Urothelium cell line (cell line): Measurements from ENCODE around the gene CPED1.
"Not testable (repeated sequence)": the region's sequence is repeated elsewhere in the genome, so short reads cannot be mapped to it uniquely, and the experiment has no call there.

Experiments used
- DNase-seq: peaks from one replicate; pipeline ENCODE4 v3.0.0; 2011; ENCODE audit warnings: low spot score, mixed read lengths
- FAIRE-seq: peaks from 2 replicates; lab custom pipeline; 2011; peaks lifted over from hg19 to GRCh38; lab: Jason Lieb, UNC

The CPED1 gene

DNA sequence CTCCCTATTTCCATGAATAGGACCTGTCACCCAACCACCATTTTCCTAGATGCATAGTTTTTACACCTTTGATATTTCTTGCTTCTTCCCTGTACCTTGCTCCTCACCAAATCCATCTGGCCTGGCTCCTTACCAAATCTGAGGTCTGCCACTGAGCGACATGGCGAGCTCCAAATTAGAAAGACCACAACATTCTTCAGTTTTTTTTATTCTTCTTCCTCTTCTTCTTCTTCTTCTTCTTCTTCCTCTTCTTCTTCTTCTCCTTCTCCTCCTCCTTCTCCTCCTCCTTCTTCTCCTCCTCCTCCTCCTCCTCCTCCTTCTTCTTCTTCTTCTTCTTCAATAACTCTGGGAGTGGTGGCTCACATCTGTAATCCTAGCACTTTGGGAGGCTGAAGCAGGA lies 7.1 kb downstream of the CPED1 start:
- FAIRE-seq (no peak), DNase-seq (no peak)

DNA sequence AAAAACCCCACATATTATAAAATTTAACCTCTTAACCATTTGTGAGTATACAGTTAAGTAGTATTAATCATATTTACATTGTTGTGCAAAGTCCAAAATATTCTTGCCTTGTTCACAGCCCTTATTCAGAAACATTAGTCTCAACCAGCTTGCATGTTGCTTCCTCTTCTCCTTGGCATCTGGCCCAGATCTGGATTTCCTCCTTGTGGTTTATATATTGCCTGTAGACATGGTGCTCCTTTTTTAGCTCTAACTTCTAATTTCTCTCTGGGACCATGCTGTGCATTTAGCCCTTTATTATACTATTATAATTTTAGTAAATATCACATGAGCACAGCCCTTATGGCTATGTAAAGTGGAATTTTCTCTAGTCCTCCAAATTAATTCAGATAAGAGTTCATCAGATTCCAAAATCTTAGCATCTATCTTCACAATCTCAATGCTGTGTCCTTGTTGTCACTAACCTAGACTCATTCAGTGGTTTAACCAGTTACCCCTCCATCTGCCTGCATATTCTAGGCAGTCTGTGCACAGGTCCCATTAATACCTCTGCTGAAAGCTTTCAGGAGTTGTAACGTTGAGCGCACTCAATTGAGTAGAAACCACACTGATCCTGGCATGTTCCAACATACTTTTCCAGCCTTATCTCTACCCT lies 7.9 kb downstream of the CPED1 start:
- no peak for FAIRE-seq
- no peak for DNase-seq

DNA sequence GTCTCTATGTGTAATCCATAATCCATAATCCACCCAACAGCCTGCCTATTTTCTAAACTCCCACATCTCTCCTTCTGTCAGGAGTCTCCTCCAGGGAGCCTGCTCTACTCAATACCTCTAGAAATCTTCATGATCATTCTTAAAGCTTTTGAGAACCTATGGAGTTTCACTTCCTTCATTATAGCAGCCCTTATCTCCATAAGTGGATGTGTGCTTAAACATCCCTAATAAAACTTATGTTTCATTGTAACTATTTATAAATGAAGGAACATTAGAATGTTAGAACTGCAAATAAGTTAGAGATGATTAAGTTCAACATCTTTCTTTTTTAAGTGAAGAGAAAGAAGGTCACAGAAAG lies 8.5 kb downstream of the CPED1 start:
- DNase-seq (no peak), FAIRE-seq (no peak)

DNA sequence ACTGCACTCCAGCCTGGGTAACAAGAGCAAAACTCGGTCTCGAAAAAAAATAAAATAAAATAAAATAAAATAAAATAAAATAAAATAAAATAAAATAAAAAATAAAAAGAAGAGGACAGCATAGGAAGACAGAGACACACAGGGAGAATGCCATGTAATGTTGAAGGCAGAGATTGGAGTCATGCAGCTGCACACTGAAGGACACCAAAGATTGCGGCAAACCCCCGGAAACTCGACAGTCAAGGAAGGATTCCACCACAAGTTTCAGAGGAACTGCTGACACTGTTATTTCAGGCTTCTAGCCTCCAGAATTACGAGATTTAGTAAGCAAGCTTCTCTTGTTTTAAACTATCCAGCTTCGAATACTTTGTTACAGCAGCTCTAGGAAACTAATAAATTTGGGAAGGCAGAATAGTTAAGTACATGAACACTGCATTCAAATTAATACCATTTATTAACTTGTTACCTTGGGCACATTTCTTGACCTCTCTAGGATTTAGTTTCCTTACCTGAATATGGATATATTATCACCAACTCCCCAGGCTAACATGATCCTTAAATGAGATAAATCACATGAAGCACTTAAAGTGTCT lies 9.5 kb downstream of the CPED1 start:
- FAIRE-seq (no peak), DNase-seq (no peak)

DNA sequence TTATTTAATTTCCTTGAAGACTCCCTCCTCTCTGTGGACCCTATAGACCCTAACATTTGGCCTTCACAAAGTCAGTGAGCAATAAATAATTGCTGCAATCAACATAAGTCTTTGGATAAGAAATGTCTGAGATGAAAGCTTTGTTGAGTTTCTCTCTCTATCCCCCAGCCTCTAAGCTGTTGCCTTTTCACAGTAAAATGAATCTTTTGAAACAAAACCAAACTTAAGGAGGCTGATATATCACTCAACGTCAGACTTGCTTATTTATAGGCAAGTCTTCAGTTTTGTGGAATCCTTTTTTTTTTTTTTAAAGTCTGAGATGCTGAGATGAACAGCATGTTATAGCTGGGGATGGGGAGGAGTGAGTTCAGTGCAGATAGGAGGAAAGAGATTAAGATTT lies 10.0 kb downstream of the CPED1 start:
- FAIRE-seq (no peak), DNase-seq (no peak)

DNA sequence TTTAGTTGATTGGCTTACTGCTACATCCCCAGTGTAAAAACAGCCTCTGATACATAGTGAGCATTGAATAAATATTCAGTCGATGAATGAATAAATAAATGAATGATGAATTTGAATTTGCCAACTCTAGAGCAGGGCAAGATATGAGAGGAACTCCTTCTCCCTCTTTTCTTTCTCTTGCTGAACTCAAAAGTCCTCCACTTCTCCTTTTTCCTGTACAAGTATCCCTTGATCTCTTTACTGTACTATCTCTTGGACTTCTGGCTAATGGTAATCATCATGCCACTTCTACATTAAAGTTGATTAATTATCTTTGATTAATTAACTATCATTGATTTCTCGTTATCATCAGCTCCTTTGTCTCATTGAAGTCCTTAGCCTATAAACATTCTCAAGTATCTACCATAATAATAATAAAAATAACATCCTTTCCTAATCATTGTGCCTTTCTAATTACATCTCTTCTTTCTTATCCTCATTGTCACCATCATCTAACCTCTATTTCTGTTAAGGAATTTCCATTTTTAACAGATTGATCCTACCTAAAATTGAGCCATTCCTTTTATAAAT lies 10.6 kb downstream of the CPED1 start:
- no peak for FAIRE-seq
- DNase-seq, result no peak

DNA sequence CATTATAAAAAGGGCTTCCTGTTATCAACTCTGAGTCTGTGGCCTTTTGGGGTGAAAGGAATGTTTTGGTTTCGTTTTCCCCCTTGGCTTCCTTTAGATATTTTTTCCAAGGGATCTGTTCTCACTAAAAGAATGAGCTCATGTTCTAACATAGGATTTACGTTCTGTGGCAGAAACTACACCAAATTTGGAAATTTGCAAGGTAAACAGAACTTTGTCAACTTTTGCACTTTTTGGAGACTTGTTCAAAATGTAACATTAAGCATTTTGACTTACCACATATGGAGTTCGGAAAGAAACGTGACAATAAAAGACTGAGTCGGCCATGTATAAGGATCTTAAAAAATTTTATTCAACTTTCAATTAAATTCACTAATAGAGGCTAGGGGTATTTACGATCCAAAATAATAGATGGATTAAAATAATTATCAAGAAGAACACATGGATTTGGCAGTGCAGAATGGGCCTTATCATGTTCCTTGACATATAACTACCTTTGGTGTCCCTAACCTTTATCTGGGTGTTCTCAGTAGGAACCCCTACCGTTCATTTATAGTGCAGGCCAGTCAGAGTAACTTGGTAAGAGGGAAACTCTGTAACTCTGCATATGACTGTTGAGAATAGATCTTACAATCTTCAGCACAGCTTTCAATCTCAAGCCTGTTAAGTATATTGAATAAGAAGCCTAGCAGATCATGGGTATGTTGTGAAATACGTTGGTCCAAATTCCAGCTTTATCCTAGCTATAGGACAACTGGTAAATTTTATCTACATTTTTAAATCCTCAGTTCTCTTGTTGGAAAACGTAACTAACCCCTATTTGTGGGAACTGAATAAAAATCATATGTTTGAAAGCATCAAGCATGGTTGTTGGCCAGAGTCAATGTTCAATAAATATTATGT lies 11.8 kb downstream of the CPED1 start:
- DNase-seq (no peak), FAIRE-seq (no peak)

DNA sequence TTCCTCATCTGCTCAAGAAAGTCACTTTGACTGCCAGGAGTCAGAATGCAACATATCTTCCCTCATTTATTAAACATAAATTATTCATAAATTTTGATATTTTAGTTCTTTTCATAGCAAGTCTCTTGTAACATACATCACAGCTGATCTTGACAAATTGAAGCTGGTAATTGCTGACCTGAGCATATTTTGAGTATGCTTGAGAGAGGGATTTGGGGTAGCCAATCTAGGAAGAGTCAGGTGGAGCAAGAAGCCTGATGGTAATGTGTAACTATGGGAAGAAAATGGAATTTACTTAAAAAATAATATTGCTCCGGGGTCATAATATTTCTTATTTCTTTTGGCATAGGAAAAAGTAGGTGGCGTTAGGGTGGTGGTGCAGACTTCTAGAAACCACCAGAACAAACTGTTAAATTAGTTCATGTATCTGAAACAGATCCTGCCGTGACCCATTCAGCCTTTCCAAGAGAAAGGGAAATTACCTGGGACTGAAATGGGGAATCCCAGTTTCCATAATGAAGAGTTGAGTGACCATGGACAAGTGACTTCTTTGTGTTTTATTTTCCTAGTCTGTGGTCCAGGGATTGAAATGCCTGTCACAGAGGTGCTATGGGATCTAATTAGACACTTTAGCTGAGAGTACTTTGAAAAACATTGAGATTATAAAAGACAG lies 12.9 kb downstream of the CPED1 start:
- no peak for DNase-seq
- no peak for FAIRE-seq

DNA sequence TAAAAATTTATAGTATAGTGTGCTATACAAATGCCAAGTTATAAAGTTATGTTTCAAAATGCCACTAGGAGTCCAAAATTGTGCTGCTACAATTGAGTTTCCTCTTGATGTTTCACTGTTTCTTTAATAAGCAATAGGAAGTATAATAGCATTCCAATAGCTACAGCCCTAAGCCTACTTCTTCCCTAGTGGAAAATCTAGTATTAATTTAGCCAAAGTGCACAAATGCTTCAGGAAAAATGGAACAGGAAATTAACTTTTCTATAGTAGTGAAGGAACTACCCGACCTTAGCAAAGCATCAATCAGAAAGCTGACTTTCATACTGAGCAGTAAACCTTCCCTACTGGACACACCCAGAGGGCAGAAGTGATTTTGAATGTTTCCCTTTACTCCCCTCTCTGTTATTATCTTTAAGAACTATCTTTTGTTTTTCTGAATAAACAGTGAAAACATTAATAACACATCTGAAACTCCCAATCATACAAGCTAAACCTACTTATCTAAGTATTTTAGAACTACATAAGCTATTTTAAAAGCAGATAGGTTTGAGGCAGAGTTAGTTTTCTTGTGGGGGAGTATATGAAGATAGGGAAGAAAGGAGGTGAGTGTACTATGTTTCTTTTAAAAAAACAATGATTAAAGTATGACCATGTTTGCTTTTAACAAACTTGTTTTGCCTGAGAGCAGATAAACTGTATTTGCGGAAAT lies 13.7 kb downstream of the CPED1 start:
- no peak for DNase-seq
- no peak for FAIRE-seq

DNA sequence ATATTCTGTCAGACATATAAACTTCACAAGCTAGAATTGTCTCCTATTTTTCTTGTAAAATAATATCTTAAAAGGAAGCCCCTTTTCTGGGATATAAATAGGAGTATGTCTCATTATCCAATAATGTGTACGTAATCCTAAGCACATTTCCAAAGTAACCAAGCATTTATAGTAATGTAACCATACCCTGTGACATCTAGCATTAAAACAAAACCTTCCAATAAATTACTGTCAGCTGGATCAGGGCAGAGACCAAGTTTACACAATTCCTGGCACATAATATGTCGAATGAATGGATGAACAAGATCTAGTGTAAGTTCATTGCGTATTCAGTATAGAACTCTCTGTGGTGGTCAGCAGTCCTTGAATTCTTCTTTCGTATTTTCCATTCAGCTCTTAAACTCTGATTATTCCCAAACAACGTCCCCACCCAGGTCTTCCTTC lies 14.3 kb downstream of the CPED1 start:
- FAIRE-seq, result no peak
- DNase-seq, result no peak

DNA sequence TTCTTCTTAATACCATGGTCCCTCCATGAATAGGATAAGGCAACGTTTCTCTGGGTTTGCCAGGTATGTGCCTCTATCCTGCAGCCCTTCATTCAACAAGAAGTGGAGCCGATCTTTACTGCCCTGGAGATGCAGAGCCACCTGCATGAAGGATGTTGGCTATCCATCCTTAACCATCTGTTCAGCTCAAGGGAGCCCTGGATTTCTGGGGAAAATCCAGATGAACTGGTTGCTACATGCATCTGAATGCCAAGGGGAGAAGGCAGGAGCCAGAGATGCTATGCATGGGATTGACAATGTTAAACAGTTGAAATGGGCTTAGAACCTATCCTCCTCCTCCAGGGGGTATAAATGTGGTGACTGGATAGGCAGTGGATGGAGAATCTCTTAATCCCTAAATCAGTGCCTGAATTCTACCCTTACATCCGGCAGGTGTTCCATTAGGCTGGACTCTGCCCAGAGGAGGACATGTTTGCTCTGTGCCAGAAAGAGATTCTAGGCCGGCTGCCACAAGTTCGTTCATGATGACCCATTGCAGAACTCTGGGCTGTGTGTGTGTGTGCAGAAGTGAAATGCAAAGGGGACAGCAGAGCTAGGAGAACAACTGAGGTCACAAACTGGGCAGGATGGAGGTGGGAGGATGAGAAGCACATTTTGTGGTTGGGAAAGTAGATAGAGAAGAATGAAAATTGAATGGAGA lies 15.6 kb downstream of the CPED1 start:
- FAIRE-seq (no peak), DNase-seq (no peak)

DNA sequence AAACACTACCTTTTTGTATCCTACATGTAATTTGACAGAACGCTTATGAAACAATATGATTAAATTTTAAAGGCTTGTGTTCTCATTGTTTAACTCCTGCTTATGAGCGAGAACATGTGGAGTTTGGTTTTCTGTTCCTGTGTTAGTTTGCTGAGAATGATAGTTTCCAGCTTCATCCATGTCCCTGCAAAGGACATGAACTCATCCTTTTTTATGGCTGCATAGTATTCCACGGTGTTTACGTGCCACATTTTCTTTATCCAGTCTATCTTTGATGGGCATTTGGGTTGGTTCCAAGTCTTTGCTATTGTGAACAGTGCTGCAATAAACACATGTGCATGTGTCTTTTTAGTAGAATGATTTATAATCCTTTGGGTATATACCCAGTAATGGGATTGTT lies 16.5 kb downstream of the CPED1 start:
- FAIRE-seq, DNase-seq: not testable (repeated sequence)

DNA sequence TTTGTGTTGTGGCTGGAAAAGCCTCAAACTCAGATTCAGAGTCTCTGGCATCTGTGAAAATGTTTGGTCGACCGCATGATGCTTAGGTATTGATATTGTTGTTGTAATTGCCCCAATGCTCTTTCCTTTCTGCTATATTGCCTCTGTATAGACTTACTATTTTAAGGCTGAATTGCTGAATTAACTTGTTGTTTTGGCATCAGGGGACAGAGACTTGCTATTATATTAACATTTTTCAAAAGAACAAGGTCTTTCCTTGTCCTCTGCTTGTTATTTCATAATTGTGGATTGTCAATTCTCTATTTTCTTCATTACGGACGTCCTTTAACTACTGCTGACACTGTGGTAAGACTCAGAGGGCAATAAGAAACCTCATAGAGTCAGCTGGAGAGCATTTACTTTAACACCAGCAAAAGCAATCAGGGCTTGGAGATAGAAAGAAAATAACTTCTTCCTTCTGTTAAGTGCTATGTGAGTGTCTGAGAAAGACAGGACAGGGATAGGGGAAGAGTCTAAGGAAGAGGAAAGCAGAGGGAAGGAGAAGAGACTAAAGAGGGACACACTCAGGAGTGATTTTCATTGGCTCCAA lies 17.6 kb downstream of the CPED1 start:
- DNase-seq, result no peak
- FAIRE-seq, result no peak

DNA sequence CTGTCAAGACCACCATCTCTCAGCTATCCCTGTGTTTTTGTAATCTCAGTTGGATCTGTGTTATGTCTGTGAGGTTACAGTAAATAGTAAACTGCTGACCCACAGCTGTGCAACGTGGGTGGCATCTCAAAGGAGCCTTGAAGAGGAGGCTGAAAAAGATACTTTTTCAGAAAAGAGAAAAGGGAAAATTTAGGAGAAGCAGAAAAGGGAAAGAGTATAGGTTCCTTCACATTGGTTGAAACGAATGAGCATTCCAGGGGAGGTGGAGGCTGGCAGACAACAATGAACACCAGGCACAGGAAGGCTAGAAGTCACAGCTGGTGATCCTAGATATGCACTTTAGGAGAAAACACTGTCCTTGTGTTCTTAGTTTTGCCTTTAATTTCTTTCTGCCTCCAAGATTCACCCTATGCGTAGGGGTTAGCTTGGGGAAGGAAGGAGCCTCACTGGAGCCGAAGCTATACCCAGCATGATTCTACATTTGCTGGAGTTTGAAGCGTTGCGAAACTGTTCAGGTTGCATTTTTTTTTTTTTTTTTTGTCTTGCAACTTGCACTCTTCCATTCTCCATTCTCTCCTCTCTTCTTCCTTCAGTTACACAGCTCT lies 18.3 kb downstream of the CPED1 start:
- no peak for FAIRE-seq
- no peak for DNase-seq

DNA sequence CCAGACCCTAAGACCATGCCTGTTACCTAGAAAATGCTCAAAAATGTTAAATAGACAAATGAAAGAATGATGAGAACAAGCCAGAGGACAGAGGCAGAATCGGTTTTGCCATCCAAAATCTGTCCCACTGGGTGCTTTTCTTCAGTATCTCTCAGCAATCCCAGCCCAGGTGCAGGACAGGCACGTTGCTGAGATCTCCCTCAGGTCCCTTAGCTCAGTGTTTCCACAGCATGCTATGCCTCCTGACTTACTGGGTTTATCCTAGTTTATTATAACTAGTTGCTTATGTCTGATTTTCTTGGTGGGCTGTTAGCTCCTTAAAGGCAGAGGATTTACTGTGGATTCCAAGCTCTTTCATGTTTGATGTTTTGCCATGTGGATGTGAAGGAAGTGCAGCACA lies 20.3 kb downstream of the CPED1 start:
- no peak for FAIRE-seq
- DNase-seq, result no peak

DNA sequence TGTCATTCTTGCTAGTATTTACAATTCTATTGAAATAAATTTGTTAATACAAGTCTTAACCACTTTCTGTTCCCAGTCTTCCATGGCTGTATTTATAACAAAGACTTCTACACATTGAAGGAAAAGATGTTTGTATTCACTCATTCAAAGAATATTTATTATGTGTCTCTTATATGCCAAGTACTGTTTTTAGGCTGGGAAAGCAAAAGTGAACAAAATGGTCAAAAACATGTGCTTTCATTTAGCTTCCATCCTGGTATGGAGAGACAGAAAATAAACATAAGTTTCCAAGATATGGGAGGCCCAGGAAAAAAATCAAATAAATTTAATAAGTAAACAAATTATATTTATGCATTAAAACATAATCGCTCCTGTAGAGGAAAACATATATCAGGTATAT lies 22.9 kb downstream of the CPED1 start:
- FAIRE-seq (no peak), DNase-seq (no peak)

DNA sequence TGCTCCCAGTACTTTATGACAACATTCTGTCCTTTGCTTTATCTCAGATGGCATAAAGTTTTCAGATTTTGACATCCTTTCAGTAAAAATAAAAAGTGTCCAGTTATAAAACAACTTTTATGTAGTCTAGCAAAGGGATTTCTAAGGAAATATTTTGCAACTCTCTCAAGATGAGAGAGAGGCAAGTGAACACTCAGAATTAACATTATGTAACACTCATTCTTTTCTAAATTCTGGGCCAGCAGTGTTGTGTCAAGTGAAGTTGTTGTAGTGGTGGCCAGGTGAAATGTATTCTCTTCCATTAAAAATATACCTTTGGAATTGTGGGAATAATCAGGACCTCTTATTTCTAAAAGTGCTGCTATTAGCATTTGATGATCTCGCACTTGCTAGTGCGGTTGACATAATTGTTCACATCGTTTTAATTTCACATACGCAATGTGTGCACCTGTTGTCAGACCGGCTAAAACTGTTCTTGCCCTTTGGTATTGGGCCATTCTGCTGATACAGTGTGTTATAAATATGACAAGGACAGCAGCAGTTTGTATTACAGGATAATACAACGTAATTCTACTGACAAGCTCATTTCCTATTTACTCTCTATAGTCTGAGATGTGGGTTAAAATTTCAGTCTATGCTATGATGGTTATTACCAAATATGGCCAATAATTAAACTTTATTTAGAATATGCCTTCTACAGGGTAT lies 23.8 kb downstream of the CPED1 start:
- FAIRE-seq, result no peak

DNA sequence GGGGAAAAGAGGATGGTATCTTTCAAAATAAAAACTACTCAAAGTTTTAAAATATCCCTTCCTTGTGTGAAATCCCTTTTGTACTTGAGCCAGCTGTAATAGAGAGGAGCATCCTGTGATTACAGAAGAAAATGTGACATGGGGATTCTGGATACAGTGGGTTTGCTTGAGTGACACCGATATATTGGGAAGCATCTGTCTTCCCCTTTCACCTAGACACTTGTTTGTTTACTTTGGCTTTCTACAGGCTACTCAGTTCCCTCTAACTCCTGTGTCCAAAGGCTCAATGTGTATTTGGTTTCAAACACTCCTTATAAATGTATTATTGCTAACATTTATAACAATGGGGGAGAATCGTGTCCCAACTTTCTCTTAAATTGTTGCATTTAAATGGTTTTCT lies 24.4 kb downstream of the CPED1 start:
- FAIRE-seq, result no peak

More for the DNA sequence above, 23.8 kb downstream of the CPED1 start:
- no peak for DNase-seq

More for the DNA sequence above, 24.4 kb downstream of the CPED1 start:
- DNase-seq, result no peak
